Activated T-helper 9 cell treated with anti-CD3 and anti-CD28 coated beads, Interleukin-2, amount 50 U/mL, for 16 hours (primary cell): ENCODE results near the gene RAX2.
"Not testable (repeated sequence)": the region's sequence is repeated elsewhere in the genome, so short reads cannot be mapped to it uniquely, and the experiment has no call there.

Experiments used
- DNase-seq: peaks from one replicate; pipeline ENCODE4 v3.0.0-alpha.2; 2020; ENCODE audit warnings: low read depth

Gene RAX2

GRCh38 chr19:3771906-3772455 lies at the start of gene RAX2:
RAX2 (minus strand) TSS chr19:3772228; CDS start chr19:3771742, 486 bp downstream.
- no peak for DNase-seq

GRCh38 chr19:3821156-3821555 lies 49.1 kb upstream of the RAX2 start:
- DNase-seq, result no peak

GRCh38 chr19:3819989-3820388 lies 48.0 kb upstream of the RAX2 start:
- no peak for DNase-seq

GRCh38 chr19:3818918-3819317 lies 46.9 kb upstream of the RAX2 start:
- DNase-seq, result no peak

GRCh38 chr19:3818466-3818865 lies 46.4 kb upstream of the RAX2 start:
- DNase-seq, result no peak

- no peak for DNase-seq
Measured at GRCh38 chr19:3817761-3818160, 45.7 kb upstream of the RAX2 start.

GRCh38 chr19:3816566-3817218 lies 44.7 kb upstream of the RAX2 start:
- no peak for DNase-seq

GRCh38 chr19:3816148-3816547 lies 44.1 kb upstream of the RAX2 start:
- not testable (repeated sequence) for DNase-seq

- no peak for DNase-seq
Measured at GRCh38 chr19:3814648-3815047, 42.6 kb upstream of the RAX2 start.

- DNase-seq, result no peak
Measured at GRCh38 chr19:3813473-3814392, 41.7 kb upstream of the RAX2 start.

GRCh38 chr19:3810708-3811355 lies 38.8 kb upstream of the RAX2 start:
- no peak for DNase-seq

GRCh38 chr19:3809881-3810707 lies 38.1 kb upstream of the RAX2 start:
- DNase-seq, result no peak

GRCh38 chr19:3808420-3809143 lies 36.6 kb upstream of the RAX2 start:
- no peak for DNase-seq

GRCh38 chr19:3807574-3808354 lies 35.7 kb upstream of the RAX2 start:
- DNase-seq, result no peak

- no peak for DNase-seq
Measured at GRCh38 chr19:3807131-3807480, 35.1 kb upstream of the RAX2 start.

GRCh38 chr19:3805859-3806258 lies 33.8 kb upstream of the RAX2 start:
- no peak for DNase-seq

GRCh38 chr19:3804429-3804828 lies 32.4 kb upstream of the RAX2 start:
- no peak for DNase-seq

GRCh38 chr19:3803986-3804385 lies 32.0 kb upstream of the RAX2 start:
- no peak for DNase-seq

- DNase-seq, result no peak
Measured at GRCh38 chr19:3803114-3803888, 31.3 kb upstream of the RAX2 start.
